IgD-negative memory B cell (primary cell): ENCODE data around the gene EPS8L1. TPM values are rescaled to one million over a fixed set of nuclear protein-coding genes. Genes with fewer than 3 reads are reported as not detected.
"Not testable (repeated sequence)": the region's sequence is repeated elsewhere in the genome, so short reads cannot be mapped to it uniquely, and the experiment has no call there.

Source experiments
- H3K27ac Mint-ChIP-seq, 3 donors: one replicate each; pipeline ENCODE4 v1.8.0; 2020 to 2022; ENCODE audit warnings: mild to moderate bottlenecking in 3 of 3, mixed read lengths in 3 of 3, moderate library complexity in 1 of 3
- H3K27me3 Mint-ChIP-seq: one replicate; pipeline ENCODE4 v1.8.0; 2021; ENCODE audit warnings: mixed read lengths
- H3K36me3 Mint-ChIP-seq: one replicate; pipeline ENCODE4 v1.8.0; 2020; ENCODE audit warnings: mild to moderate bottlenecking, mixed read lengths
- H3K4me1 Mint-ChIP-seq, 3 donors: one replicate each; pipeline ENCODE4 v1.8.0; 2020 to 2022; ENCODE audit warnings: mixed read lengths in 3 of 3, mild to moderate bottlenecking in 1 of 3
- H3K4me3 Mint-ChIP-seq, 4 donors: one replicate each; pipeline ENCODE4 v1.8.0; 2020 to 2022; ENCODE audit warnings: mild to moderate bottlenecking in 4 of 4, mixed read lengths in 4 of 4, moderate library complexity in 3 of 4
- H3K9me3 Mint-ChIP-seq, 3 donors: one replicate each; pipeline ENCODE4 v1.8.0; 2020 to 2021; ENCODE audit warnings: mixed read lengths in 3 of 3, mild to moderate bottlenecking in 1 of 3
- polyA plus RNA-seq: library from polyadenylated mRNA; unstranded; fragments of 300-500 nt; fragmentation: Illumina TruSeq; gene quantifications from one replicate; pipeline ENCODE4 v1.2.3, GENCODE V29; 2021

Gene EPS8L1
- 0.93 TPM for polyA plus RNA-seq

DNA sequence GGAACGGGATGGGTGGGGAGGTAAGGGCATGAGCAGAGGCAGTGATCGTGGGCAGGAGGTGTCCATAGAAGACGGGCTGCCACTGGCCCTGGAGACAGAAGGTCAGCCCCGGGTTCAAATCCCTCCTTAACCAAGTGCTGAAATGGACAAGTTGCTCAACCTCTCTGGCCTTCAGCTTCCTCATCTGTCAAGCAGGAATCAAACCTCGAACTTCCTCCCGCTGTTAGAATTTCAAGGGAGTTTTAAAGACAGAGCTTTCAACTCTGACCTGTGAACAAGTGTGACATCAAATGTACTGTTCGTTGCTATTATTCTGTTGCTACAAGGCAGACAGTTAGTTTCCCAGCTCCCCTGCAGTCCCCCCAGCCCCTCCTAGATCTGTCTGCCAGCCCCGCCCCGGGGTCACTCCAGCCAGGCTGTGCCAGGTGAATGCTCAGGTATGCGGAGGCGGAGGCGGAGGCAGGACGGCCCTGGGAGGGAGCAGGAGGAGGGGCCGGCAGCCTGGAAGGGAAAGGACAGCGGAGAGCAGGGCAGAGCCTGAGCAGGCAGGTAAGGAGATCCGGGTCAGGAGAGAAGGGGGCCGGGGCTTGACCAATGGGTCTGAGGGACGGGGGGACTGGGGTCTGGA, at the start of gene EPS8L1:
TSS of gene EPS8L1 (plus strand) at position 499 of the 628 bp plus-strand sequence. CDS start 576 bp downstream, outside the sequence.
- H3K36me3 Mint-ChIP-seq: no peaks in the 10 kb centered on the region
- peaks cover 0 to 10% (median 0%) of the 10 kb centered on the region in 3 donors for H3K9me3 Mint-ChIP-seq
- H3K4me1 Mint-ChIP-seq: peaks cover 4 to 10% (median 5%) of the 10 kb centered on the region in 3 donors
- H3K27ac Mint-ChIP-seq: peak within 1 kb of the TSS in 1 of 3 donors; percentile 31
- H3K4me3 Mint-ChIP-seq: no peak within 1 kb of the TSS
- H3K27me3 Mint-ChIP-seq: peaks cover 37% of the 10 kb centered on the region

DNA sequence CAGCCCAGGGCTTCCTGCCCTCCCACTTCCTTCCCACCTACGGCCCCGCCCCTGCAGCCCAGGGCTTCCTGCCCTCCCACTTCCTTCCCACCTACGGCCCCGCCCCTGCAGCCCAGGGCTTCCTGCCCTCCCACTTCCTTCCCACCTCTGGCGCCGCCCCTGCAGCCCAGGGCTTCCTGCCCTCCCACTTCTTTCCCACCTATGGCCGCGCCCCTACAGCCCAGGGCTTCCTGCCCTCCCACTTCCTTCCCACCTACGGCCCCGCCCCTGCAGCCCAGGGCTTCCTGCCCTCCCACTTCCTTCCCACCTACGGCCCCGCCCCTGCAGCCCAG, 48.6 kb upstream of the EPS8L1 start:
- H3K4me3 Mint-ChIP-seq, H3K9me3 Mint-ChIP-seq, H3K27ac Mint-ChIP-seq, H3K36me3 Mint-ChIP-seq, H3K27me3 Mint-ChIP-seq: not testable (repeated sequence)
- H3K4me1 Mint-ChIP-seq: peaks cover 2 to 11% (median 4%) of the 10 kb centered on the region in 3 donors

DNA sequence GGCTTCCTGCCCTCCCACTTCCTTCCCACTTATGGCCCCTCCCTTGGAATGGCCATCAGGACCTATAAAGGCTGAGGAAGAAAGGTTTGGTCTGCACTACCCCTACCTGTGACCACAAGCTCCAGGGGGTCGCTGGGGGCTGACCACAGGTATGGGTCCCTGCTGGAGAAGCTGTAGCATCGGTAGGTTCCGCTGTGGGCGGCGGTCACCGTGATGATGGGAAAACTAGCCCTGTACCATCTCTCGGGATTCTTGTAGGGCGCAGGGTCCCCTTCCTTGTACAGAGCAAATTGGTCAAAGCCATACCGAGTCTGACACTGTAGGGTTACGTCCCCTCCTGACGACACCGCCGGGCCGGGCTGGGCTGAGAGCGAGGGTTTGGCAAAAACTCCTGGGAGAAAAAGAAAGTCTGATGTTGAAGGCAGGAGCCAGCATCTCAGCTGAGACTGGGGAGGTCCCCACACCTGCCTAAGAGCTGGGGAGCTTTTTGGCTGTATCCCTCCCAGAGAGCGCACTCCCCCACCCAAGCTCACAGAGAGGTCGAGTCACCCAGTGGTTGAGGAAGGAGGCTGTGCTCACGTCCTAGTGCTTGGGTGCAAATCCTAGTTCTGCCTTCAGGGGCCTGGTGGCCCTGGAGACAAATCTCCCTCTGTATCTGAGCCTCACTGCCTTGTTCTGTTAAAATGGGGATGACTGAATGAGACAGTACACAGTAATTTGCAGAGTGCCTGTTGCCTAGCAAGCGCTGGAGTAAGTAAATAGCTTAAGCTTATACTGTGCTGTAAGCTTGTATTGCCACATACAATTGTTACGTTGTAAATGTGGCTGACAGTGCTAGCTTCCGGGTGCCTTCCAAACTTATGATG, 48.0 kb upstream of the EPS8L1 start:
- Mint-ChIP-seq H3K36me3 (peaks cover 6% of the 10 kb centered on the region), H3K9me3 (peaks cover 2 to 4% (median 4%) of the 10 kb centered on the region in 3 donors), H3K4me3 (no peak overlapping the region), H3K27me3 (no peaks in the 10 kb centered on the region), H3K4me1 (peaks cover 2 to 11% (median 4%) of the 10 kb centered on the region in 3 donors), H3K27ac (peak overlapping the region in 1 of 3 donors; percentile 23)

DNA sequence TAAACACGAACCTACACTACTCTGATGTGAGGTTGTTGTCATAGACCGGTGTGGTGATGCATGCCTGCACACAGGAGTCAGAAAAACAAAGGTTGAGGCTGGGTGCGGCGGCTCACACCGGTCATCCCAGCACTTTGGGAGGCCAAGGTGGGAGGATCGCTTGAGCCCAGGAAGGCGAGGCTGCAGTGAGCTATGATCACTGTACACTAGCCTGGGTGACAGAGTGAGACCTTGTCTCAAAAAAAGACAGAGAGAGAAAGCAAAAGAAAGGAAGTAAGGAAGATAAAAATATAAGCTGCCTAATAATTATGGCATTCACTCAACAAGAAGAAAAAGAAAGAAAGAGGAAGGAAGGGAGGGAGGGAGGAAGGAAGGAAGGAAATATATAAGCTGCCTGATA, 46.9 kb upstream of the EPS8L1 start:
- Mint-ChIP-seq H3K36me3 (peaks cover 1% of the 10 kb centered on the region), H3K9me3 (peaks cover under 1 to 4% (median 4%) of the 10 kb centered on the region in 3 donors), H3K4me3 (peak overlapping the region in 1 of 4 donors; percentile 52), H3K4me1 (peaks cover 2 to 11% (median 4%) of the 10 kb centered on the region in 3 donors), H3K27me3 (no peaks in the 10 kb centered on the region), H3K27ac (no peak overlapping the region)

- no peaks in the 10 kb centered on the region for H3K27me3 Mint-ChIP-seq
- peaks cover 4% of the 10 kb centered on the region for H3K36me3 Mint-ChIP-seq
- no peak overlapping the region for H3K27ac Mint-ChIP-seq
- no peak overlapping the region for H3K4me3 Mint-ChIP-seq
- H3K4me1 Mint-ChIP-seq: peaks cover 0 to 11% (median 4%) of the 10 kb centered on the region in 3 donors
- H3K9me3 Mint-ChIP-seq: peaks cover 0 to 1% (median under 1%) of the 10 kb centered on the region in 3 donors
These were observed 44.5 kb upstream of the EPS8L1 start for GRCh38 chr19:55031178-55031577.

GRCh38 chr19:55032170-55032800, 43.4 kb upstream of the EPS8L1 start:
- H3K4me1 Mint-ChIP-seq: peaks cover 0 to 11% (median 4%) of the 10 kb centered on the region in 3 donors
- no peaks in the 10 kb centered on the region for H3K27me3 Mint-ChIP-seq
- H3K9me3 Mint-ChIP-seq: no peaks in the 10 kb centered on the region
- H3K4me3 Mint-ChIP-seq: peak overlapping the region in 1 of 4 donors; percentile 12
- H3K36me3 Mint-ChIP-seq: peaks cover 4% of the 10 kb centered on the region
- no peak overlapping the region for H3K27ac Mint-ChIP-seq

DNA sequence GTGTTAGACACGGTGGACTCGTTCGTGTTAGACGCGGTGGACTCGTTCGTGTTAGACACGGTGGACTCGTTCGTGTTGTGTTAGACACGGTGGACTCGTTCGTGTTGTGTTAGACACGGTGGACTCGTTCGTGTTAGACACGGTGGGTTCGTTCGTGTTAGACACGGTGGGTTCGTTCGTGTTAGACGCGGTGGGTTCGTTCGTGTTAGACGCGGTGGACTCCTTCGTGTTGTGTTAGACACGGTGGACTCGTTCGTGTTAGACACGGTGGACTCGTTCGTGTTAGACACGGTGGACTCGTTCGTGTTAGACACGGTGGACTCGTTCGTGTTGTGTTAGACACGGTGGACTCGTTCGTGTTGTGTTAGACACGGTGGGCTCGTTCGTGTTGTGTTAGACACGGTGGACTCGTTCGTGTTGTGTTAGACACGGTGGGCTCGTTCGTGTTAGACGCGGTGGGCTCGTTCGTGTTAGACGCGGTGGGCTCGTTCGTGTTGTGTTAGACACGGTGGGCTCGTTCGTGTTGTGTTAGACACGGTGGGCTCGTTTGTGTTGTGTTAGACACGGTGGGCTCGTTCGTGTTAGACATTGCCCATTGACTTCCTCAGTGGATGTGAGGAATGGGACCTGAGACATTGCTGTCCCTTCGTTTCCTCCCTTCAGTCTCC, 42.6 kb upstream of the EPS8L1 start:
- not testable (repeated sequence) for H3K4me3 Mint-ChIP-seq, H3K27me3 Mint-ChIP-seq, H3K4me1 Mint-ChIP-seq, H3K36me3 Mint-ChIP-seq, H3K9me3 Mint-ChIP-seq, H3K27ac Mint-ChIP-seq

- Mint-ChIP-seq H3K4me3 (peak overlapping the region in 1 of 4 donors; percentile 3), H3K27ac (no peak overlapping the region), H3K9me3 (no peaks in the 10 kb centered on the region), H3K36me3 (peaks cover 4% of the 10 kb centered on the region), H3K4me1 (no peaks in the 10 kb centered on the region), H3K27me3 (no peaks in the 10 kb centered on the region)
These were observed 40.9 kb upstream of the EPS8L1 start for GRCh38 chr19:55034751-55035150.

- no peaks in the 10 kb centered on the region for H3K9me3 Mint-ChIP-seq
- H3K27me3 Mint-ChIP-seq: no peaks in the 10 kb centered on the region
- no peak overlapping the region for H3K27ac Mint-ChIP-seq
- no peak overlapping the region for H3K4me3 Mint-ChIP-seq
- H3K36me3 Mint-ChIP-seq: peaks cover 4% of the 10 kb centered on the region
- H3K4me1 Mint-ChIP-seq: no peaks in the 10 kb centered on the region
These were observed 39.6 kb upstream of the EPS8L1 start for GRCh38 chr19:55036058-55036457.

GRCh38 chr19:55037603-55038002, 38.1 kb upstream of the EPS8L1 start:
- not testable (repeated sequence) for H3K9me3 Mint-ChIP-seq, H3K4me3 Mint-ChIP-seq, H3K27me3 Mint-ChIP-seq, H3K27ac Mint-ChIP-seq, H3K36me3 Mint-ChIP-seq, H3K4me1 Mint-ChIP-seq

DNA sequence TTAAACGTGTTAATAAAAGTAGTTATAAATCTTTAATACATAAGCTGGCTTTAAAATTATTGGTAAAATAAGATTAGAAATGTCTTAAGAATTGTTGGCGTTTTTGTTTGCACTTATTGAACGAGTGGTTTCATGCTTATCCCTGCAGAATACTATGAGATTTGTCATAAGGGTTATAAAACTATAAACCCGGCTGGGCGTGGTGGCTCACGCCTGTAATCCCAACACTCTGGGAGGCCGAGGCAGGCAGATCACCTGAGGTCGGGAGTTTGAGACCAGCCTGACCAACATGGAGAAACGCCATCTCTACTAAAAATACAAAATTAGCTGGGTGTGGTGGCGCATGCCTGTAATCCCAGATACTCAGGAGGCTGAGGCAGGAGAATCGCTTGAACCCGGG, 35.0 kb upstream of the EPS8L1 start:
- H3K4me3 Mint-ChIP-seq: not testable (repeated sequence)

DNA sequence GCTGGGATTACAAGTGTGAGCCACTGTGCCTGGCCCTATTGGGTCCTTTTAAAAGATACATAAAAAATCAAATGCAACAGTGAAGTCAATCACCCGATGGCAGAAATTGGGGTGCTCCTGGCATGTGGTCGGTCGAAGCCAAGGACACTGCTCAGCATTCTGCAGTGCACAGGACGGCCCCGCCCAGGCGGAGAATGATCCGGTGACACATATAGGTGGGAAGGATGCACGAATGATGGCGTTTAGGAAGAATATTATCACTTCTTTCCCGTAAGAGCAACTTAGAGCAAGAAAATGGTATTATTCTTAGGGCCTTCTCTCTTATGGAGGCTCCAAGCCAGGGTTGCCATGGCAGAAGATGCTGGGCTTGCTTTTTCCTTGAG, 34.4 kb upstream of the EPS8L1 start:
- no peaks in the 10 kb centered on the region for H3K27me3 Mint-ChIP-seq
- H3K36me3 Mint-ChIP-seq: peaks cover 3% of the 10 kb centered on the region
- H3K27ac Mint-ChIP-seq: no peak overlapping the region
- peaks cover 0 to 2% (median 0%) of the 10 kb centered on the region in 3 donors for H3K4me1 Mint-ChIP-seq
- H3K9me3 Mint-ChIP-seq: no peaks in the 10 kb centered on the region
- H3K4me3 Mint-ChIP-seq: no peak overlapping the region

More for the DNA sequence above, 35.0 kb upstream of the EPS8L1 start:
- not testable (repeated sequence) for H3K27ac Mint-ChIP-seq, H3K9me3 Mint-ChIP-seq, H3K27me3 Mint-ChIP-seq, H3K4me1 Mint-ChIP-seq, H3K36me3 Mint-ChIP-seq

DNA sequence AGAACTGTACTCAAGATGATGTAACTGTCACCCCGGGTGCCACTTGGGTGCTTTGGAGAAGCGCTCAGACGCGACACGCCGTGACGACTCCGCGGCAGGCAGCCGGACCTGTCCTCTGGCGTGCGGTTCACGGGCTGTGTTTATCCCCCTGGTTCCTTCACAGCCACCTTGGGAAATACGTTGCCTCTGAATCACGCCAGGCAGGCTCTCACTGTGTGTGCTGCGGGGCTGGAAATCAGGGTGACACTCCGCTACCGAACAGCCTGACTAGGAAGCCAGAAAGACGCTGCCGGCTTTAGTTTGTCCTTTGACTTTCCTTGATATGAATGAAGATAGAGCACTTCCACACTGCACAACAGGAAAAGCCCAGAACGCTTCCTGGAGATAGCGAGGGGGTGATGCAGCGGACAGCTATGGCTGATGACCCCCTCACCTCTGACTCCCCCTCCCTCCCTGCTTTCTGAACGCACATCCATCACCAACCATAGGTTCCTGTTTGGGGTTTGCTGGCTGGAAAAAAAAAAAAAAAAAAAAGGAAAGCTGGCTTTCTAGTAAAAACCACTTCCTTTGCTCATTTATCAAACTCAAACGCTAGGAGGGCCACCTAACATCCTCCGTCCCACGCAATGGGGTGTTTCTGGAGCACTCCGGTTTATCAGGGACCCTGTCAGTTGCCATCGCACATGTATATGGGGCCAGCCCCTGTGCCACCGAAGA, 33.9 kb upstream of the EPS8L1 start:
- Mint-ChIP-seq H3K4me3 (no peak overlapping the region), H3K4me1 (peaks cover 0 to 2% (median 0%) of the 10 kb centered on the region in 3 donors), H3K27me3 (no peaks in the 10 kb centered on the region), H3K9me3 (no peaks in the 10 kb centered on the region), H3K27ac (peak overlapping the region in 1 of 3 donors; percentile 33), H3K36me3 (peaks cover 3% of the 10 kb centered on the region)

- no peaks in the 10 kb centered on the region for H3K9me3 Mint-ChIP-seq
- H3K4me3 Mint-ChIP-seq: no peak overlapping the region
- H3K27me3 Mint-ChIP-seq: no peaks in the 10 kb centered on the region
- H3K36me3 Mint-ChIP-seq: peaks cover 3% of the 10 kb centered on the region
- H3K27ac Mint-ChIP-seq: peak overlapping the region in 2 of 3 donors; percentile 56 to 63
- peaks cover 0 to 2% (median 0%) of the 10 kb centered on the region in 3 donors for H3K4me1 Mint-ChIP-seq
These were observed 33.4 kb upstream of the EPS8L1 start for GRCh38 chr19:55042344-55042678.
